Measurements from ENCODE around the gene KLHL3. TPM values are rescaled to one million over a fixed set of nuclear protein-coding genes. Genes with fewer than 3 reads are reported as not detected.

The KLHL3 gene
- total and polyA plus RNA-seq, 9 of the 15 experiments (the other 6 are each of a cell fraction or from before 2014, with no cell fraction given): under 0.01 to 1.5 (median 0.22) TPM

DNA sequence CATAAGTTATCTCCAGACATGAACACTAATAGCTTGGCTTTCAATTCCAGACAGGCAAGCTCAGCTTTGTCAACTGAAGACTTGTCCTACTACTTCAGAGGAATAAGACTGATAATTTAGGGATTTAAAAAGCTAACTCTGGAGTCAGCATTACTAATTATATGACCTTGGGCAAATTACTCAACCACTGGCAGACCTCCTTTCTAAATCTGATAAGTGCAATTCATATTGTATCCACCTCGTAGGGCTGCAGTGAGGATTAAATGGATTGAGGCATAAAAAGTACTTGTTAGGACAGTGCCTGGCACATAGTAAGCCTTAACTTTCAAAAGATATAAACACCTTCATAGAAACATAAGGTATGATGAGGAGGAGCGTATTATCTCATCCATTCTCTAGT is 104.4 kb downstream of the KLHL3 start:
- Histone ChIP-seq H3K9ac (ENCODE audit: insufficient read depth in 1 of 2, low read depth in 2 of 2, low read length in 2 of 2) (no peak overlapping the region), H3K9me3 (replicated peaks; ENCODE audit: control insufficient read depth, insufficient read depth, low read depth, low read length) (no peaks in the 10 kb centered on the region), H2AFZ (ENCODE audit: low read depth, low read length) (no peak overlapping the region), H3K4me2 (ENCODE audit: insufficient read depth, low read length) (no peak overlapping the region), H3K36me3 (ENCODE audit: control insufficient read depth, insufficient read depth, low read length) (no peaks in the 10 kb centered on the region), H3K4me3 (no peak overlapping the region), H3K27ac (ENCODE audit: extremely low read depth, low read depth, low read length) (no peak overlapping the region), H4K20me1 (replicated peaks; ENCODE audit: control insufficient read depth, insufficient read depth, low read length) (no peaks in the 10 kb centered on the region; the same call in 1 of the 2 replicates), H3K4me1 (replicated peaks in 1 of 2; ENCODE audit: control insufficient read depth in 2 of 2, insufficient read depth in 2 of 2, low read length in 2 of 2) (no peaks in the 10 kb centered on the region), H3K79me2 (ENCODE audit: control insufficient read depth, insufficient read depth, low read length) (no peaks in the 10 kb centered on the region), H3K27me3 (ENCODE audit: control insufficient read depth in 2 of 2, insufficient read depth in 2 of 2, low read length in 2 of 2) (peaks cover 2 to 22% of the 10 kb centered on the region in 2 experiments; a peak in 4 of 5 replicates), H3K9me1 (ENCODE audit: control insufficient read depth, insufficient read depth, low read length) (no peaks in the 10 kb centered on the region)
- FAIRE-seq: no peak
- intact Hi-C loops (cut with micrococcal nuclease): no loop called here
- ChIA-PET CTCF (ENCODE audit: low intra/inter-chr PET ratio) (interaction anchor here (3.4 kb wide), 1 partner anchor 502 kb away, joined by 22 read pairs; no protein-coding TSS in a partner anchor), POLR2A (no interaction called here)
- DNase-seq (ENCODE audit: extremely low read depth in 1 of 4, low spot score in 3 of 4): no peak
- 0% methylated on average over 2 of the region's 2 CpGs for WGBS (ENCODE audit: insufficient coverage, low coverage, missing lambda C conversion rate)
- in situ Hi-C loops (cut with MboI): no loop called here
- no TSS peak for BruUV-seq (replicated peaks)
- TF ChIP-seq RBFOX2 (IDR thresholded peaks at IDR 0.05; ENCODE audit: low read depth, low read length): no peak
- TF ChIP-seq MBD2 (IDR thresholded peaks at IDR 0.05; ENCODE audit: borderline replicate concordance, low read depth): no peak
- TF ChIP-seq TBP (optimal IDR thresholded peaks at IDR 0.05; ENCODE audit: low read depth, low read length): no peak
- TF ChIP-seq MEIS2 (IDR thresholded peaks at IDR 0.05; ENCODE audit: partially characterized antibody): no peak
- no peak for TF ChIP-seq ZNF668 (CRISPR knock-in tag; IDR thresholded peaks at IDR 0.05)
- TF ChIP-seq CREB1 (IDR thresholded peaks at IDR 0.05): no peak
- TF ChIP-seq CREB1 (CRISPR knock-in tag; IDR thresholded peaks at IDR 0.05): no peak
- TF ChIP-seq MYC (IDR thresholded peaks at IDR 0.05; ENCODE audit: low read depth, low read length): no peak
- no peak for TF ChIP-seq MYC (CRISPR knock-in tag; IDR thresholded peaks at IDR 0.05; ENCODE audit: borderline replicate concordance, low read depth)
- ATAC-seq: no peak
